HEK293 (cell line): ENCODE data around the gene KIF27.

Experiments
- FEZF1 ChIP-seq: fragments of 450-650 bp; formaldehyde crosslinking; IDR thresholded peaks from 2 replicates; pipeline ENCODE4 v1.5.1; 2016; ENCODE audit warnings: missing biosample characterization, missing genetic modification characterization
- MYNN ChIP-seq: fragments of 450-650 bp; formaldehyde crosslinking; IDR thresholded peaks from 2 replicates; pipeline ENCODE4 v1.5.1; 2016; ENCODE audit warnings: missing biosample characterization, missing genetic modification characterization, borderline replicate concordance
- SP2 ChIP-seq: fragments of 450-650 bp; formaldehyde crosslinking; IDR thresholded peaks from 2 replicates; pipeline ENCODE4 v1.5.1; 2016; ENCODE audit warnings: missing biosample characterization, missing genetic modification characterization
- ZBTB7A ChIP-seq: fragments of 450-650 bp; formaldehyde crosslinking; IDR thresholded peaks from 2 replicates; pipeline ENCODE4 v1.5.1; 2016; ENCODE audit warnings: low read depth, missing biosample characterization, missing genetic modification characterization
- TF ChIP-seq, protein P1 (sequence below): fragments of 450-650 bp; formaldehyde crosslinking; IDR thresholded peaks from 2 replicates; pipeline ENCODE4 v1.5.1; 2017; ENCODE audit warnings: missing biosample characterization, missing genetic modification characterization
- TF ChIP-seq, protein P2 (sequence below): fragments of 450-650 bp; formaldehyde crosslinking; IDR thresholded peaks from 2 replicates; pipeline ENCODE4 v1.5.1; 2016; ENCODE audit warnings: missing biosample characterization, missing genetic modification characterization
- TF ChIP-seq, protein P3 (sequence below): fragments of 450-650 bp; formaldehyde crosslinking; IDR thresholded peaks from 2 replicates; pipeline ENCODE4 v1.5.1; 2016; ENCODE audit warnings: missing biosample characterization, missing genetic modification characterization

DNA sequence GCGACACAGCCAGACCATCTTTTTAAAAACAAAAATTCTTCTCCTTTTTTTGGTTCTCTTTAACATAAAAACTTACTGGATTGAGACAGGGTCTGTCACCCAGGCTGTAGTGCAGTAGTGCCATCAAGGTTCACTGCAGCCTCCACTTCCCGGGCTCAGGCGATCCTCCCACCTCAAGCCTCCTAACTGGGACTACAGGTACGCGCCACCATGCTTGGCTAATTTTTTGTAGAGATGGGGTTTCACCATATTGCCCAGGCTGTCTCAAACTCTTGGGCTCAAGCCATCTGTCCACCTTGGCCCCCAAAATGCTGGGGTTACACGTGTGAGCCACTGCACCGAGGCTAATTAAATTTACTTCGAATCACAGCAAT, 45.0 kb upstream of the KIF27 start:
- TF ChIP-seq, protein P1, sequence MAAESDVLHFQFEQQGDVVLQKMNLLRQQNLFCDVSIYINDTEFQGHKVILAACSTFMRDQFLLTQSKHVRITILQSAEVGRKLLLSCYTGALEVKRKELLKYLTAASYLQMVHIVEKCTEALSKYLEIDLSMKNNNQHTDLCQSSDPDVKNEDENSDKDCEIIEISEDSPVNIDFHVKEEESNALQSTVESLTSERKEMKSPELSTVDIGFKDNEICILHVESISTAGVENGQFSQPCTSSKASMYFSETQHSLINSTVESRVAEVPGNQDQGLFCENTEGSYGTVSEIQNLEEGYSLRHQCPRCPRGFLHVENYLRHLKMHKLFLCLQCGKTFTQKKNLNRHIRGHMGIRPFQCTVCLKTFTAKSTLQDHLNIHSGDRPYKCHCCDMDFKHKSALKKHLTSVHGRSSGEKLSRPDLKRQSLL (tag by site-specific recombination), result no peak
- TF ChIP-seq FEZF1, result no peak
- TF ChIP-seq, protein P2, sequence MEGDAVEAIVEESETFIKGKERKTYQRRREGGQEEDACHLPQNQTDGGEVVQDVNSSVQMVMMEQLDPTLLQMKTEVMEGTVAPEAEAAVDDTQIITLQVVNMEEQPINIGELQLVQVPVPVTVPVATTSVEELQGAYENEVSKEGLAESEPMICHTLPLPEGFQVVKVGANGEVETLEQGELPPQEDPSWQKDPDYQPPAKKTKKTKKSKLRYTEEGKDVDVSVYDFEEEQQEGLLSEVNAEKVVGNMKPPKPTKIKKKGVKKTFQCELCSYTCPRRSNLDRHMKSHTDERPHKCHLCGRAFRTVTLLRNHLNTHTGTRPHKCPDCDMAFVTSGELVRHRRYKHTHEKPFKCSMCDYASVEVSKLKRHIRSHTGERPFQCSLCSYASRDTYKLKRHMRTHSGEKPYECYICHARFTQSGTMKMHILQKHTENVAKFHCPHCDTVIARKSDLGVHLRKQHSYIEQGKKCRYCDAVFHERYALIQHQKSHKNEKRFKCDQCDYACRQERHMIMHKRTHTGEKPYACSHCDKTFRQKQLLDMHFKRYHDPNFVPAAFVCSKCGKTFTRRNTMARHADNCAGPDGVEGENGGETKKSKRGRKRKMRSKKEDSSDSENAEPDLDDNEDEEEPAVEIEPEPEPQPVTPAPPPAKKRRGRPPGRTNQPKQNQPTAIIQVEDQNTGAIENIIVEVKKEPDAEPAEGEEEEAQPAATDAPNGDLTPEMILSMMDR (tag by site-specific recombination), result no peak
- TF ChIP-seq SP2 (tag by site-specific recombination), result no peak
- TF ChIP-seq, protein P3, sequence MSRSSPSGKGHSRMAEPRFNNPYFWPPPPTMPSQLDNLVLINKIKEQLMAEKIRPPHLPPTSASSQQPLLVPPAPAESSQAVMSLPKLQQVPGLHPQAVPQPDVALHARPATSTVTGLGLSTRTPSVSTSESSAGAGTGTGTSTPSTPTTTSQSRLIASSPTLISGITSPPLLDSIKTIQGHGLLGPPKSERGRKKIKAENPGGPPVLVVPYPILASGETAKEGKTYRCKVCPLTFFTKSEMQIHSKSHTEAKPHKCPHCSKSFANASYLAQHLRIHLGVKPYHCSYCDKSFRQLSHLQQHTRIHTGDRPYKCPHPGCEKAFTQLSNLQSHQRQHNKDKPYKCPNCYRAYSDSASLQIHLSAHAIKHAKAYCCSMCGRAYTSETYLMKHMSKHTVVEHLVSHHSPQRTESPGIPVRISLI (tag by site-specific recombination), result no peak
- TF ChIP-seq MYNN, result no peak
- no peak for TF ChIP-seq ZBTB7A
